Endodermal cell (in vitro differentiated cells): ENCODE data around the gene FUT1. TPM values are rescaled to one million over a fixed set of nuclear protein-coding genes. Genes with fewer than 3 reads are reported as not detected.
"Not testable (repeated sequence)": the region's sequence is repeated elsewhere in the genome, so short reads cannot be mapped to it uniquely, and the experiment has no call there.

Experiments used
- DNase-seq: peaks from one replicate; pipeline ENCODE4 v3.0.0-alpha.2; 2017
- H3K27ac ChIP-seq: 2 replicates; pipeline ENCODE4 v1.5.1; 2013; ENCODE audit warnings: mild to moderate bottlenecking, low read depth, low read length, moderate library complexity
- H3K27me3 ChIP-seq: 2 replicates; pipeline ENCODE4 v1.6.1; 2013; ENCODE audit warnings: mild to moderate bottlenecking, low read length, moderate library complexity; ENCODE audit not compliant: insufficient read depth, control insufficient read depth, poor library complexity, severe bottlenecking
- H3K36me3 ChIP-seq: 2 replicates; pipeline ENCODE4 v1.7.0; 2013; ENCODE audit warnings: mild to moderate bottlenecking, low read length, moderate library complexity; ENCODE audit not compliant: control insufficient read depth, insufficient read depth
- H3K4me1 ChIP-seq: one replicate; pipeline ENCODE4 v1.7.0; 2013; ENCODE audit warnings: low read length; ENCODE audit not compliant: control insufficient read depth, insufficient read depth
- H3K4me3 ChIP-seq: 2 replicates; pipeline ENCODE4 v1.5.1; 2013; ENCODE audit warnings: mild to moderate bottlenecking, low read length, moderate library complexity
- H3K9ac ChIP-seq: 2 replicates; pipeline ENCODE4 v1.6.1; 2013; ENCODE audit warnings: mild to moderate bottlenecking, low read length, moderate library complexity; ENCODE audit not compliant: poor library complexity, severe bottlenecking; ENCODE audit errors: extremely low read depth
- H3K9me3 ChIP-seq: 2 replicates; pipeline ENCODE4 v1.6.1; 2013; ENCODE audit warnings: mild to moderate bottlenecking, low read length, moderate library complexity; ENCODE audit not compliant: control insufficient read depth
- H3K27ac Mint-ChIP-seq: 2 replicates; pipeline ENCODE4 v1.8.0; 2020; ENCODE audit warnings: mixed read lengths
- H3K27me3 Mint-ChIP-seq: 2 replicates; pipeline ENCODE4 v1.8.0; 2021; ENCODE audit warnings: mild to moderate bottlenecking, mixed read lengths; ENCODE audit not compliant: insufficient read depth
- H3K36me3 Mint-ChIP-seq: 2 replicates; pipeline ENCODE4 v1.8.0; 2020; ENCODE audit warnings: low read depth, mixed read lengths
- H3K4me1 Mint-ChIP-seq: 2 replicates; pipeline ENCODE4 v1.8.0; 2020; ENCODE audit warnings: mixed read lengths
- H3K4me3 Mint-ChIP-seq: 2 replicates; pipeline ENCODE4 v1.8.0; 2020; ENCODE audit warnings: mild to moderate bottlenecking, moderate library complexity, mixed read lengths
- H3K9me3 Mint-ChIP-seq: 2 replicates; pipeline ENCODE4 v1.8.0; 2020; ENCODE audit warnings: mild to moderate bottlenecking, mixed read lengths
- CTCF ChIP-seq: fragments of 200-600 bp; sonication (generic); conservative IDR thresholded peaks from 2 replicates; pipeline ENCODE4 v1.5.0; 2021; ENCODE audit warnings: antibody characterized with exemption, mild to moderate bottlenecking
- WGBS, 2 experiments: methylation state at CpG; one replicate each; pipeline versions ENCODE4 v1.1.5 to v1.1.7; 2013; ENCODE audit warnings: missing lambda C conversion rate in 2 of 2, mixed read lengths in 1 of 2; ENCODE audit not compliant: insufficient coverage in 1 of 2, insufficient read length in 1 of 2; 5-methylcytosine and 5-hydroxymethylcytosine counted together
- total RNA-seq, 2 donors: library from RNA; stranded (reverse); fragmentation: NEBNext Ultra II Directional in 1 of 2; extraction: Animal tissue kit (Norgen Biotek cat#: 25700) in 1 of 2; gene quantifications; 2 replicates in 1 of 2; 3 replicates in 1 of 2; pipeline ENCODE4 v1.2.1, GENCODE V29; 2021

FUT1 gene
- total RNA-seq, 2 donors from 2014 or later = 5.4 to 6.3 TPM

GRCh38 chr19:48718711-48719231 is 33.7 kb downstream of the FUT1 start:
- WGBS, 2 experiments = 59 to 75% methylated on average over 11 to 15 of the region's 15 CpGs
- peak; percentile 54 for DNase-seq

GRCh38 chr19:48718106-48718505 is 34.3 kb downstream of the FUT1 start:
- not testable (repeated sequence) for H3K4me3 Mint-ChIP-seq, H3K27me3 Mint-ChIP-seq, DNase-seq, H3K36me3 Mint-ChIP-seq, H3K9me3 ChIP-seq, H3K27ac ChIP-seq, H3K27ac Mint-ChIP-seq, H3K27me3 ChIP-seq, H3K9ac ChIP-seq, H3K4me1 ChIP-seq, H3K36me3 ChIP-seq, H3K4me3 ChIP-seq, H3K9me3 Mint-ChIP-seq
- peaks cover 21% of the 10 kb centered on the region for H3K4me1 Mint-ChIP-seq
- 94 to 98% methylated on average over 10 to 13 of the region's 13 CpGs for WGBS, 2 experiments

More at GRCh38 chr19:48718711-48719231, 33.7 kb downstream of the FUT1 start:
- no peaks in the 10 kb centered on the region for H3K9me3 ChIP-seq
- Mint-ChIP-seq H3K36me3 (no peaks in the 10 kb centered on the region), H3K9me3 (no peaks in the 10 kb centered on the region), H3K27me3 (no peaks in the 10 kb centered on the region), H3K4me1 (peaks cover 21% of the 10 kb centered on the region), H3K27ac (peak overlapping the region; percentile 57), H3K4me3 (no peak overlapping the region)
- no peak overlapping the region for H3K9ac ChIP-seq
- H3K27ac ChIP-seq = peak overlapping the region; percentile 44
- TF ChIP-seq CTCF = no peak
- no peaks in the 10 kb centered on the region for H3K27me3 ChIP-seq
- no peak overlapping the region for H3K4me3 ChIP-seq
- no peaks in the 10 kb centered on the region for H3K4me1 ChIP-seq
- no peaks in the 10 kb centered on the region for H3K36me3 ChIP-seq

- Mint-ChIP-seq H3K36me3 (peaks cover 2% of the 10 kb centered on the region), H3K4me1 (peaks cover 24% of the 10 kb centered on the region), H3K27ac (no peak overlapping the region), H3K9me3 (no peaks in the 10 kb centered on the region), H3K4me3 (peak overlapping the region; percentile 32), H3K27me3 (no peaks in the 10 kb centered on the region)
- no peak overlapping the region for H3K9ac ChIP-seq
- no peaks in the 10 kb centered on the region for H3K27me3 ChIP-seq
- H3K36me3 ChIP-seq = no peaks in the 10 kb centered on the region
- peak; percentile 67 for DNase-seq
- TF ChIP-seq CTCF = no peak
- 34 to 46% methylated on average over 12 to 24 of the region's 24 CpGs for WGBS, 2 experiments
- no peak overlapping the region for H3K4me3 ChIP-seq
- H3K27ac ChIP-seq = peak overlapping the region; percentile 24
- no peaks in the 10 kb centered on the region for H3K9me3 ChIP-seq
- no peaks in the 10 kb centered on the region for H3K4me1 ChIP-seq
Observed at GRCh38 chr19:48716562-48717291, 35.7 kb downstream of the FUT1 start.
